Measurements from ENCODE around the gene CHMP1B.
"Not testable (repeated sequence)": the region's sequence is repeated elsewhere in the genome, so short reads cannot be mapped to it uniquely, and the experiment has no call there.

The CHMP1B gene

GRCh38 chr18:11840493-11840892 lies 10.7 kb upstream of the CHMP1B start:
- DNase-seq (ENCODE audit: low read depth) = no peak

- DNase-seq (ENCODE audit: low read depth) = no peak
Observed at GRCh38 chr18:11842562-11842961, 8.7 kb upstream of the CHMP1B start.

GRCh38 chr18:11844436-11844835 lies 6.8 kb upstream of the CHMP1B start:
- no peak for DNase-seq (ENCODE audit: low read depth)

GRCh38 chr18:11845654-11846053 lies 5.6 kb upstream of the CHMP1B start:
- DNase-seq (ENCODE audit: low read depth) = no peak

GRCh38 chr18:11847811-11848210 lies 3.4 kb upstream of the CHMP1B start:
- no peak for DNase-seq (ENCODE audit: low read depth)

- no peak for DNase-seq (ENCODE audit: low read depth)
Observed at GRCh38 chr18:11849279-11849678, 1.9 kb upstream of the CHMP1B start.

- DNase-seq (ENCODE audit: low read depth) = peak; percentile 33
Observed at GRCh38 chr18:11849841-11850634, 1.2 kb upstream of the CHMP1B start.

GRCh38 chr18:11850821-11851145 lies 430 bp upstream of the CHMP1B start:
- DNase-seq (ENCODE audit: low read depth) = no peak

GRCh38 chr18:11851806-11852337 lies 659 bp downstream of the CHMP1B start:
- DNase-seq (ENCODE audit: low read depth) = no peak

GRCh38 chr18:11854554-11854953 lies 3.3 kb downstream of the CHMP1B start:
- not testable (repeated sequence) for DNase-seq (ENCODE audit: low read depth)

- DNase-seq (ENCODE audit: low read depth) = no peak
Observed at GRCh38 chr18:11857177-11857887, 6.1 kb downstream of the CHMP1B start.

- DNase-seq (ENCODE audit: low read depth) = no peak
Observed at GRCh38 chr18:11859282-11859830, 8.1 kb downstream of the CHMP1B start.

- DNase-seq (ENCODE audit: low read depth) = no peak
Observed at GRCh38 chr18:11859903-11860407, 8.7 kb downstream of the CHMP1B start.

GRCh38 chr18:11860594-11861450 lies 9.6 kb downstream of the CHMP1B start:
- no peak for DNase-seq (ENCODE audit: low read depth)

GRCh38 chr18:11861583-11862288 lies 10.5 kb downstream of the CHMP1B start:
- no peak for DNase-seq (ENCODE audit: low read depth)

GRCh38 chr18:11862468-11863137 lies 11.4 kb downstream of the CHMP1B start:
- no peak for DNase-seq (ENCODE audit: low read depth)

GRCh38 chr18:11864471-11864870 lies 13.3 kb downstream of the CHMP1B start:
- no peak for DNase-seq (ENCODE audit: low read depth)

GRCh38 chr18:11865071-11865470 lies 13.9 kb downstream of the CHMP1B start:
- no peak for DNase-seq (ENCODE audit: low read depth)

GRCh38 chr18:11866329-11866728 lies 15.1 kb downstream of the CHMP1B start:
- DNase-seq (ENCODE audit: low read depth) = no peak

GRCh38 chr18:11866764-11867163 lies 15.6 kb downstream of the CHMP1B start:
- DNase-seq (ENCODE audit: low read depth) = no peak

- no peak for DNase-seq (ENCODE audit: low read depth)
Observed at GRCh38 chr18:11868230-11868629, 17.0 kb downstream of the CHMP1B start.

All from stimulated activated CD8-positive, alpha-beta memory T cell treated with anti-CD3 and anti-CD28 coated beads, Interleukin-7, amount 100 ng/mL, for 24 hours (primary cell).